Tibial nerve (tissue), 4 donors: Measurements from ENCODE around the gene TNIP1. TPM values are rescaled to one million over a fixed set of nuclear protein-coding genes. Genes with fewer than 3 reads are reported as not detected.

ENCODE experiments used
- DNase-seq, 2 donors: peaks; one replicate each; pipeline ENCODE4 v3.0.0-alpha.2; 2019; ENCODE audit warnings: low spot score in 2 of 2
- H3K27ac ChIP-seq, 4 donors: fragments of 200-600 bp; sonication (generic) in 3 of 4; one replicate each; pipeline ENCODE4 v1.5.1; 2017 to 2019; ENCODE audit warnings: mild to moderate bottlenecking in 1 of 4
- H3K27me3 ChIP-seq, 2 donors: fragments of 200-600 bp; sonication (generic) in 1 of 2; one replicate each; pipeline versions ENCODE4 v1.5.1 to v1.6.0; 2017 to 2019
- H3K36me3 ChIP-seq, 3 donors: fragments of 200-600 bp; sonication (generic); one replicate each; pipeline ENCODE4 v1.5.1; 2018 to 2019
- H3K4me1 ChIP-seq, 4 donors: fragments of 200-600 bp; sonication (generic) in 3 of 4; one replicate each; pipeline ENCODE4 v1.5.1; 2017 to 2019
- H3K4me3 ChIP-seq, 4 donors: fragments of 200-600 bp; sonication (generic) in 3 of 4; one replicate each; pipeline ENCODE4 v1.5.1; 2017 to 2019; ENCODE audit warnings: mild to moderate bottlenecking in 1 of 4, moderate library complexity in 1 of 4
- H3K9me3 ChIP-seq, 4 donors: fragments of 200-600 bp; sonication (generic) in 3 of 4; one replicate each; pipeline ENCODE4 v1.5.1; 2017 to 2019
- EP300 ChIP-seq, 2 donors: sonication (generic); formaldehyde crosslinking; IDR thresholded peaks; one replicate each; pipeline ENCODE4 v1.6.1; 2017; ENCODE audit warnings: antibody characterized with exemption in 2 of 2, mild to moderate bottlenecking in 1 of 2
- POLR2A ChIP-seq, 2 donors: fragments of 450-650 bp; IDR thresholded peaks; one replicate each; pipeline ENCODE4 v1.6.1; 2017; ENCODE audit warnings: antibody characterized with exemption in 2 of 2, mild to moderate bottlenecking in 2 of 2, moderate library complexity in 2 of 2
- WGBS, 2 donors: methylation state at CpG; one replicate each; pipeline ENCODE4 v1.1.5; 2018; 5-methylcytosine and 5-hydroxymethylcytosine counted together
- total RNA-seq, 4 donors: library from RNA; depleted of rRNA; stranded (reverse); fragments of >200 nt; gene quantifications; one replicate each; pipeline ENCODE4 v1.1.0, GENCODE V29; 2016
- TF ChIP-seq, protein P1 (sequence below), 5 experiments: fragments of 200-600 bp in 3 of 5; fragments of 450-650 bp in 2 of 5; sonication (generic) in 3 of 5; IDR thresholded peaks; one replicate each; pipeline ENCODE4 v1.5.1; 2016 to 2019; ENCODE audit warnings: antibody characterized with exemption in 5 of 5, mild to moderate bottlenecking in 3 of 5, moderate library complexity in 2 of 5

TNIP1 gene
- total RNA-seq, 4 donors from 2014 or later, result 91.2 to 108 (median 94.3) TPM

- no peaks in the 10 kb centered on the region for H3K9me3 ChIP-seq
- H3K4me3 ChIP-seq, result no peak overlapping the region
- peaks cover 0 to 100% (median 30%) of the 10 kb centered on the region in 3 donors for H3K36me3 ChIP-seq
- TF ChIP-seq, protein P1, sequence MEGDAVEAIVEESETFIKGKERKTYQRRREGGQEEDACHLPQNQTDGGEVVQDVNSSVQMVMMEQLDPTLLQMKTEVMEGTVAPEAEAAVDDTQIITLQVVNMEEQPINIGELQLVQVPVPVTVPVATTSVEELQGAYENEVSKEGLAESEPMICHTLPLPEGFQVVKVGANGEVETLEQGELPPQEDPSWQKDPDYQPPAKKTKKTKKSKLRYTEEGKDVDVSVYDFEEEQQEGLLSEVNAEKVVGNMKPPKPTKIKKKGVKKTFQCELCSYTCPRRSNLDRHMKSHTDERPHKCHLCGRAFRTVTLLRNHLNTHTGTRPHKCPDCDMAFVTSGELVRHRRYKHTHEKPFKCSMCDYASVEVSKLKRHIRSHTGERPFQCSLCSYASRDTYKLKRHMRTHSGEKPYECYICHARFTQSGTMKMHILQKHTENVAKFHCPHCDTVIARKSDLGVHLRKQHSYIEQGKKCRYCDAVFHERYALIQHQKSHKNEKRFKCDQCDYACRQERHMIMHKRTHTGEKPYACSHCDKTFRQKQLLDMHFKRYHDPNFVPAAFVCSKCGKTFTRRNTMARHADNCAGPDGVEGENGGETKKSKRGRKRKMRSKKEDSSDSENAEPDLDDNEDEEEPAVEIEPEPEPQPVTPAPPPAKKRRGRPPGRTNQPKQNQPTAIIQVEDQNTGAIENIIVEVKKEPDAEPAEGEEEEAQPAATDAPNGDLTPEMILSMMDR (IDR thresholded peaks at IDR 0.05), result no peak
- TF ChIP-seq POLR2A (IDR thresholded peaks at IDR 0.05), result no peak
- no peak for TF ChIP-seq EP300 (IDR thresholded peaks at IDR 0.05)
- peaks cover 0 to 49% (median 22%) of the 10 kb centered on the region in 4 donors for H3K4me1 ChIP-seq
- DNase-seq, result no peak
- peak overlapping the region; percentile 55 to 68 (median 62) for H3K27ac ChIP-seq
- H3K27me3 ChIP-seq, result no peaks in the 10 kb centered on the region
- 94 to 96% methylated on average over 5 of the region's 5 CpGs for WGBS, 2 donors
Measured at GRCh38 chr5:151030056-151030336, 50.8 kb downstream of the TNIP1 start.

DNA sequence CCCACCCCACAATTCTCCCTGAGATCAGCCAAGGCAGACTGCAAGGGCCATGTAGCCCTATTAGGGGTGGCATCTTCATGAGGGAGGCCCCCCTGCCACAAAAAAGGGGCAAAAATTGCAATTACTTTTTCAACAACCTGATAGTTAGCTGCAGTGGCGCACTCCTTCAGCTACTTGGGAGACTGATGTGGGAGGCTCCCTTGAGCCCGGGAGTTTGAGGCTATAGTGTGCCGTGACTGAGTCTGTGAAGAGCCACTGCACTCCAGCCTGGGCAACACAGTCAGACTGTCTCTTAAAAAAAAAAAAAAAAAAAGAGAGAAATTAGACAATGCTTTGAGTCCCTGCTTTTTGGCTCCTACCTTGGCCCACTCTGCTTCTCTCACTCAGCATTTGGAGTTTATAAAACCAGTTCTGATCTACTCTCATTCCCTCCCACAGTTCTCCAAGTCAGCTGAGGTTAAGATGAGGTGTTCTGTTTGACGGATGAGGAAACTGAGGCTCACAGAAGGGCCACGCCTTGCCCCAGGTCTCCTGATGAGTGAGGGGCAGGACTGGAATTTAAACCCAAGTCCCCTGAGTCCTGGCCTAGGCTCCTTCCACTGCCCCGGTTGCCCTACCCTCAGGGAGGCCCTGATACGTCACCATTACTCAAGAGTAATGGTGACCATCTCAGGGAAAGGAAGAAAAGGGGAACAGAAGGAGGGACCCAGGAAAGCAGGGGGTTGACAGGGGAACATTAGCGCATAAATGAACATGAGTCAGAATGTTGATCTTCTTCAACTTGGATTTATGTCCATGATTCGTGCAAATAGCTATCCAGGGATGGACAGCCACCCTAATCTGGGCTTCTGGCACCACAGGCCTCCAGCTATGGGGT, 51.4 kb downstream of the TNIP1 start:
- DNase-seq, result no peak
- TF ChIP-seq EP300 (IDR thresholded peaks at IDR 0.05), result peak in 1 of 2 donors; percentile 73
- TF ChIP-seq POLR2A (IDR thresholded peaks at IDR 0.05), result no peak
- 91 to 97% methylated on average over 9 of the region's 9 CpGs for WGBS, 2 donors

DNA sequence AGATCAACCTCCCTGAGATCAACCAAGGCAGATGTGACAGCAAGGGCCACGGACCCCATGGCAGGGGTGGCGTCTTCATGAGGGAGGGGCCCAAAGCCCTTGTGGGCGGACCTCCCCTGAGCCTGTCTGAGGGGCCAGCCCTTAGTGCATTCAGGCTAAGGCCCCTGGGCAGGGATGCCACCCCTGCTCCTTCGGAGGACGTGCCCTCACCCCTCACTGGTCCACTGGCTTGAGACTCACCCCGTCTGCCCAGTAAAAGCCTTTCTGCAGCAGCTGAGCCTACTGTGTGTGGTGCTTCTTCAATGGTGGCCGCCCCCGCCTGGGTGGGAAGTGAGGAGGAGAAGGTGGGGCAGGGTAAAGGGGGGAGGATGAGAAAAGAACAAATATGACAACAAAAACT, 52.1 kb downstream of the TNIP1 start:
- no peaks in the 10 kb centered on the region for H3K27me3 ChIP-seq
- peak in 1 of 2 donors; percentile 97 for TF ChIP-seq EP300 (IDR thresholded peaks at IDR 0.05)
- TF ChIP-seq, protein P1 (IDR thresholded peaks at IDR 0.05), result peak in 1 of 5 experiments; percentile 9
- TF ChIP-seq POLR2A (IDR thresholded peaks at IDR 0.05), result no peak
- no peaks in the 10 kb centered on the region for H3K9me3 ChIP-seq
- peaks cover 8 to 100% (median 29%) of the 10 kb centered on the region in 3 donors for H3K36me3 ChIP-seq
- DNase-seq, result peak; percentile 61 to 84
- peak overlapping the region in 2 of 4 donors; percentile 58 to 92 for H3K27ac ChIP-seq
- peaks cover 0 to 62% (median 34%) of the 10 kb centered on the region in 4 donors for H3K4me1 ChIP-seq
- no peak overlapping the region for H3K4me3 ChIP-seq
- 91% methylated on average over 8 of the region's 8 CpGs for WGBS, 2 donors

More for the DNA sequence above, 51.4 kb downstream of the TNIP1 start:
- H3K9me3 ChIP-seq, result no peaks in the 10 kb centered on the region
- no peaks in the 10 kb centered on the region for H3K27me3 ChIP-seq
- no peak overlapping the region for H3K4me3 ChIP-seq
- H3K27ac ChIP-seq, result peak overlapping the region; percentile 55 to 68 (median 62)
- peaks cover 1 to 100% (median 29%) of the 10 kb centered on the region in 3 donors for H3K36me3 ChIP-seq
- peaks cover 0 to 55% (median 27%) of the 10 kb centered on the region in 4 donors for H3K4me1 ChIP-seq

- Histone ChIP-seq H3K4me1 (peaks cover 0 to 69% (median 40%) of the 10 kb centered on the region in 4 donors), H3K36me3 (peaks cover 8 to 100% (median 24%) of the 10 kb centered on the region in 3 donors), H3K27me3 (no peaks in the 10 kb centered on the region), H3K9me3 (no peaks in the 10 kb centered on the region), H3K27ac (peak overlapping the region in 2 of 4 donors; percentile 92 to 95), H3K4me3 (no peak overlapping the region)
- TF ChIP-seq, protein P1 (IDR thresholded peaks at IDR 0.05), result no peak
- TF ChIP-seq EP300 (IDR thresholded peaks at IDR 0.05) (peak in 1 of 2 donors; percentile 77), POLR2A (IDR thresholded peaks at IDR 0.05) (peak in 1 of 2 donors; percentile 5)
- 95 to 97% methylated on average over 11 of the region's 11 CpGs for WGBS, 2 donors
- DNase-seq, result peak in 1 of 2 donors; percentile 66
Measured at GRCh38 chr5:151027961-151028479, 52.8 kb downstream of the TNIP1 start.

DNA sequence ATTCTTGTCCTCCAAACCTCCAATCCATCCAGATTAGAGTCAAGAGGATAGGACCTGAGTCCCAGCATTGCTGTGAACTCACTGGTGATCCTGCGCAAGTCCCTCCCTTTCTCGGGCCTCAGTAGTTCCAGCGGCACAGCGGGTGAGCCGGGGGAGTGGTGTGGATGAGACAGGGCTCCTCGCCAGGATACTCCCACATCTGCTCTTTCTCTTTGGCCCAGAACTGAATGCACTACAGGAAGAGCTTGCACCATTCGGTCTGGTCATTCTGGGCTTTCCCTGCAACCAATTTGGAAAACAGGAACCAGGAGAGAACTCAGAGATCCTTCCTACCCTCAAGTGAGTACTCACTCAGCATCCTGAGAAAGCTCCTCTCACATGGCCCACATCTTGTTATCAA, 54.2 kb downstream of the TNIP1 start:
- TF ChIP-seq, protein P1 (IDR thresholded peaks at IDR 0.05), result no peak
- peak in 1 of 2 donors; percentile 80 for TF ChIP-seq EP300 (IDR thresholded peaks at IDR 0.05)
- peaks cover 8 to 100% (median 20%) of the 10 kb centered on the region in 3 donors for H3K36me3 ChIP-seq
- no peaks in the 10 kb centered on the region for H3K27me3 ChIP-seq
- peak overlapping the region; percentile 38 to 95 (median 89) for H3K27ac ChIP-seq
- 56 to 62% methylated on average over 7 of the region's 7 CpGs for WGBS, 2 donors
- no peaks in the 10 kb centered on the region for H3K9me3 ChIP-seq
- peak overlapping the region in 2 of 4 donors; percentile 6 to 90 for H3K4me3 ChIP-seq
- DNase-seq, result peak in 1 of 2 donors; percentile 71
- peaks cover 0 to 76% (median 43%) of the 10 kb centered on the region in 4 donors for H3K4me1 ChIP-seq
